Ovary (tissue), 3 donors: ENCODE measurements around the gene RIMS1.

Source experiments
- EP300 ChIP-seq: sonication (generic); formaldehyde crosslinking; IDR thresholded peaks from one replicate; pipeline ENCODE4 v1.6.1; 2017; ENCODE audit warnings: antibody characterized with exemption
- POLR2A ChIP-seq: fragments of 450-650 bp; IDR thresholded peaks from one replicate; pipeline ENCODE4 v1.6.1; 2017; ENCODE audit warnings: antibody characterized with exemption, mild to moderate bottlenecking, moderate library complexity
- TF ChIP-seq, protein P1 (sequence below), 3 donors: fragments of 450-650 bp in 2 of 3; fragments of 200-600 bp in 1 of 3; IDR thresholded peaks; one replicate each; pipeline versions ENCODE4 v1.5.1 to v1.8.0; 2016 to 2022; ENCODE audit warnings: antibody characterized with exemption in 3 of 3, mild to moderate bottlenecking in 1 of 3
- donor health status: DM: no; HTN: no; CAD: no.

DNA sequence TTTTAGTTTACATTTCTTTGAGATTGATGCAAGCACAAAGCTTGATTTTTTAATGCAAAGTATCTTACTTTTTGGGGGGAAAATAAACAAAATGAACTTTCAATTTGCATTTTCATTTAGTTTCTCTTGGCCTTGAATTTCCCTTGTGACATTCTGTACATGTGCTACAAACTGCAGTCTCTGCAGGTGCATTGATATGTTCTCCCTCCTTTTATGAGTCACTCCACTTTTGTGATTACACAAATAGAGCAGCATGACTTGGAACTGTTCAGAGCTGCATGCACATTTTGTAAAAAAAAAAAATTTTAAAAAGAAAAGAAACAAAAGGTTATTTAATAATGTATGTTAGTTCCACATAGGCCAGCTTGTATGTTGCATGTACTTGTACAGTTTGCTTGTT lies 515.5 kb downstream of the RIMS1 start:
- TF ChIP-seq, protein P1, sequence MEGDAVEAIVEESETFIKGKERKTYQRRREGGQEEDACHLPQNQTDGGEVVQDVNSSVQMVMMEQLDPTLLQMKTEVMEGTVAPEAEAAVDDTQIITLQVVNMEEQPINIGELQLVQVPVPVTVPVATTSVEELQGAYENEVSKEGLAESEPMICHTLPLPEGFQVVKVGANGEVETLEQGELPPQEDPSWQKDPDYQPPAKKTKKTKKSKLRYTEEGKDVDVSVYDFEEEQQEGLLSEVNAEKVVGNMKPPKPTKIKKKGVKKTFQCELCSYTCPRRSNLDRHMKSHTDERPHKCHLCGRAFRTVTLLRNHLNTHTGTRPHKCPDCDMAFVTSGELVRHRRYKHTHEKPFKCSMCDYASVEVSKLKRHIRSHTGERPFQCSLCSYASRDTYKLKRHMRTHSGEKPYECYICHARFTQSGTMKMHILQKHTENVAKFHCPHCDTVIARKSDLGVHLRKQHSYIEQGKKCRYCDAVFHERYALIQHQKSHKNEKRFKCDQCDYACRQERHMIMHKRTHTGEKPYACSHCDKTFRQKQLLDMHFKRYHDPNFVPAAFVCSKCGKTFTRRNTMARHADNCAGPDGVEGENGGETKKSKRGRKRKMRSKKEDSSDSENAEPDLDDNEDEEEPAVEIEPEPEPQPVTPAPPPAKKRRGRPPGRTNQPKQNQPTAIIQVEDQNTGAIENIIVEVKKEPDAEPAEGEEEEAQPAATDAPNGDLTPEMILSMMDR (IDR thresholded peaks at IDR 0.05): no peak
- no peak for TF ChIP-seq EP300
- TF ChIP-seq POLR2A: no peak
